ENCODE measurements around the gene CYP4F8.
"Not testable (repeated sequence)": the region's sequence is repeated elsewhere in the genome, so short reads cannot be mapped to it uniquely, and the experiment has no call there.

Gene CYP4F8

DNA sequence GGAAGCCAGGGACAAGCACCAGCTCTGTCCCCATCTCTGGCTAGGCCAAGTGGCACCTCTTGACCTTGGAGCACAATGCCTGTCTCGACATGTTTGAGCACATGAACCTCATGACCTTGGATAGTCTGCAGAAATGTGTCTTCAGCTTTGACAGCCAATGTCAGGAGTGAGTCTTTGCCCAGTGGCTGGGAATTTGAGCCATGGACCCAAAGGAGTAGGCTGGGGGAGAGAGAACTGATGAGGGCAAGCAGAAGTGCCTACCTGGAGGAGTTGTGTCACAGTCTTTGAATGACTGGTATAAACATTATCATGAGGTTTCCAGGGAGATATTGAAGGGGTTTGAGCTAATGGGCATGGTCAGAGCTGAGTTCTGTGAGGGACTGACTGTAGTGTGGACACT, 51.2 kb downstream of the CYP4F8 start:
- DNase-seq (ENCODE audit: low spot score in 2 of 2) (no peak), ATAC-seq (replicated peaks; ENCODE audit: extremely low read depth, poor library complexity, severe bottlenecking) (no peak)
- Mint-ChIP-seq H3K4me1 (no peaks in the 10 kb centered on the region), H3K9me3 (no peaks in the 10 kb centered on the region), H3K4me3 (no peak overlapping the region), H3K27me3 (peaks cover 28% of the 10 kb centered on the region), H3K36me3 (ENCODE audit: insufficient read depth) (no peaks in the 10 kb centered on the region), H3K27ac (ENCODE audit: low read depth) (no peak overlapping the region)

DNA sequence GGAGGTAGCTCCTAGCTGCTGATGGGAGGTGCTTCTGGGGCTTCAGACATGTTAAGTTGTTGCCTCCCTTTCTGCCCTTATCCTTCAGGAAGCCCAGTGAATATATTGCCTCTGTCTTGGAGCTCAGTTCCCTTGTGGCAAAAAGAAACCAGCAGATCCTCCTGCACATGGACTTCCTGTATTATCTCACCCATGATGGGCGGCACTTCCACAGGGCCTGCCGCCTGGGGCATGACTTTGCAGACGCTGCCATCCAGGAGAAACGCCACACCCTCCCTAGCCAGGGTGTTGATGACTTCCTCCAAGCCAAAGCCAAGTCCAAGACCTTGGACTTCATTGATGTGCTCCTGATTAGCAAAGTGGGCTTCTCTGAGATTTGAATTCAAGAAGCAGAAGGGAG, 51.9 kb downstream of the CYP4F8 start:
- ATAC-seq (replicated peaks; ENCODE audit: extremely low read depth, poor library complexity, severe bottlenecking): no peak

DNA sequence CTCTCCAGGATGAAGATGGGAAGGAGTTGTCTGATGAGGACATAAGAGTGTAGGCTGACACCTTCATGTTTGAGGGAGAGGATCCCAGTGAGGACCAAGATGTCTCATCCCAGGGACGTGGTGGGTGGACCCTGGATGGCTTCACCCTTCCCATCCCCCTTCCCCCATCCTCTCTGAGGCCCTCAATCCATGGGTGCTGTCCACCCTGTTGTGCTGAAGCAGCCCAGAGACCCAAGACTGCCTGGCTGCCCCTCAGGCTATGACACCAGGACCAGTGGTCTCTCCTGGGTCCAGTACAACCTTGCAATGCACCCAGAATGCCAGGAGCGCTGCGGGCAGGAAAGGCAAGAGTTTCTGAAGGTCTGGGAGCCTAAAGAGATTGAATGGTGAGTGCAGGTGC, 54.4 kb downstream of the CYP4F8 start:
- Mint-ChIP-seq H3K4me3 (no peak overlapping the region), H3K4me1 (peaks cover 10% of the 10 kb centered on the region), H3K9me3 (no peaks in the 10 kb centered on the region), H3K36me3 (ENCODE audit: insufficient read depth) (no peaks in the 10 kb centered on the region), H3K27ac (ENCODE audit: low read depth) (no peak overlapping the region), H3K27me3 (no peaks in the 10 kb centered on the region)
- ATAC-seq (replicated peaks; ENCODE audit: extremely low read depth, poor library complexity, severe bottlenecking) (no peak), DNase-seq (ENCODE audit: low spot score in 2 of 2) (no peak)

More for the DNA sequence above, 51.9 kb downstream of the CYP4F8 start:
- DNase-seq (ENCODE audit: low spot score in 2 of 2): no peak
- no peak overlapping the region for H3K4me3 Mint-ChIP-seq
- H3K27me3 Mint-ChIP-seq: peaks cover 21% of the 10 kb centered on the region
- H3K36me3 Mint-ChIP-seq (ENCODE audit: insufficient read depth): no peaks in the 10 kb centered on the region
- H3K9me3 Mint-ChIP-seq: no peaks in the 10 kb centered on the region
- no peaks in the 10 kb centered on the region for H3K4me1 Mint-ChIP-seq
- H3K27ac Mint-ChIP-seq (ENCODE audit: low read depth): no peak overlapping the region

DNA sequence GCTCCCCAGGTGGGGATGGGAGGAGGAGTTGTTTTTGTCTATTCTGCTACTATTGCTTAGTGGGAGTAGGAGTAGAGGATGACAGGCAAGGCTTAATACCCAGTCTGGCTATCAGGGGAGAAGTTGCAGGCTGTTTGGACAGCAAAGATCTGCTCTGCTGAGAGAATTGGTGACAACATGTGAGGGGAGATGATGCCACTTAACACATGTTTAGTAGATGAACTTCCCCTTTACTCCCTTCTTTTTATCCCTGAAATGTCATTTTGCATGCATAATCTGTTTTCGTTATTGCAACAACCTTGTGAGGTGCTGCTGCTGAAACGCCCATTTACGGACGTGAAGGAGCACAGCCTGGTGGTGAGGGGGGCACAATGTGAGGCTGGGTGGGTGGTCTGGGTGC, 54.9 kb downstream of the CYP4F8 start:
- ATAC-seq (replicated peaks; ENCODE audit: extremely low read depth, poor library complexity, severe bottlenecking): no peak
- Mint-ChIP-seq H3K27ac (ENCODE audit: low read depth) (no peak overlapping the region), H3K27me3 (no peaks in the 10 kb centered on the region), H3K4me1 (peaks cover 10% of the 10 kb centered on the region), H3K4me3 (no peak overlapping the region), H3K9me3 (no peaks in the 10 kb centered on the region), H3K36me3 (ENCODE audit: insufficient read depth) (no peaks in the 10 kb centered on the region)
- DNase-seq (ENCODE audit: low spot score in 2 of 2): no peak

DNA sequence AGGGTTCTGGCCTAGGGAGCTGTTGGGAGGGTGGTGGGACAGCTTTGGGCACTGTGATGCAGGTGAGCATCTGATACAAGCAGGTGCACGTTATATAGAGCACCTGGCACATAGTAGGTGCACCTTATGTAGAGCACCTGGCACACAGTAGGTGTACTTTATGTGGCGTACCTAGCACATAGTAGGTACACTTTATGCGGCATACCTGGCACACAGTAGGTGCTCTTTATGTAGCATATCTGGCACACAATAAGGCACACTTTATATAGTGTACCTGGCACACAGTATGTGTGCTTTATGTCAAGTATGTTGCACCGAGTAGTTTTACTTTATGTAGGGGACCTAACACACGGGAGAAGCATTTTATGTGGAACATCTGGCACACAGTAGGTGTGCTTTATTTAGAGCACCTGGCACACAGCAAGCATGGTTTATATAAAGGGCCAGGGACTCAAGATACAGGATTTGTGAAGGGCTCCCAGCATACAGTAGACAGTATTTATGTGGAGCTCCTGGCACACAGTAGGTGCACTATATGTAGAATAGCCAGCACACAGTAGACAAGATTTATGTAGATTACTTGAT, 56.3 kb downstream of the CYP4F8 start:
- no peak overlapping the region for H3K27ac Mint-ChIP-seq (ENCODE audit: low read depth)
- H3K4me1 Mint-ChIP-seq: peaks cover 10% of the 10 kb centered on the region
- no peaks in the 10 kb centered on the region for H3K9me3 Mint-ChIP-seq
- H3K36me3 Mint-ChIP-seq (ENCODE audit: insufficient read depth): peaks cover 2% of the 10 kb centered on the region
- H3K4me3 Mint-ChIP-seq: no peak overlapping the region
- no peaks in the 10 kb centered on the region for H3K27me3 Mint-ChIP-seq
- ATAC-seq (replicated peaks; ENCODE audit: extremely low read depth, poor library complexity, severe bottlenecking) (no peak), DNase-seq (ENCODE audit: low spot score in 2 of 2) (no peak)

DNA sequence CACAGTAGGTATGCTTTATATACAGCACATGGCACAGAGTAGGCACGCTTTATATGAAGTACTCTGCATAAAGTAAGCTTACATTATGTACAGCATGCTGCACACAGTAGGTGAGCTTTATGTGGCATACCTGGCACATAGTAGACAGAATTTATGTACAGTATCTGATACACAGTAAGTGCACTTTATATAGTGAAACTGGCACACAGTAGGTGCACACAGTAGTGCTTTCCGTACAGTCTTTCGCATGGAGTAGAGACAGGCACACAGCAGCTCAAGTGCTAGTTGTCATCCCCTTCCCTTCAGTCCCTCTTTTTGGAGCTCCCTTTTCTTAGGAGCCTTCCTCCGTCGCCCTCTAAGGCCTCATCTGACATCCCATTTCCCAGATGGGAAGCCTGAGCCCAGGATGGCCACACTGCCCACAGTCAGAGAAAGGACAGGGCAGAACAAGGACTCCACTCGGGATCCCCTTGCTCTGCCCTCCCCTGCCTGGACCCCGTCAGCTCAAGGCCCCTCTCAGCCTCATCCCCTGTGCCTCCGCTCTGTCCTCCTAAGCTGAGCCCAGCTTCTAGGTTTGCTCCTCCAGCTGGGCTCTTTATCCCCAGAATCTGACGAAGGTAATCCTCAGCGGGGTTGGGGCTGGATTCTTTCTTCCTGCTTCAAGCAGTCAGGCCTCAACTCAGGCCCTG, 57.0 kb downstream of the CYP4F8 start:
- Mint-ChIP-seq H3K27me3 (no peaks in the 10 kb centered on the region), H3K9me3 (no peaks in the 10 kb centered on the region), H3K27ac (ENCODE audit: low read depth) (peak overlapping the region; percentile 26), H3K4me1 (peaks cover 10% of the 10 kb centered on the region), H3K4me3 (no peak overlapping the region), H3K36me3 (ENCODE audit: insufficient read depth) (peaks cover 2% of the 10 kb centered on the region)
- DNase-seq (ENCODE audit: low spot score in 2 of 2) (no peak), ATAC-seq (replicated peaks; ENCODE audit: extremely low read depth, poor library complexity, severe bottlenecking) (no peak)

DNA sequence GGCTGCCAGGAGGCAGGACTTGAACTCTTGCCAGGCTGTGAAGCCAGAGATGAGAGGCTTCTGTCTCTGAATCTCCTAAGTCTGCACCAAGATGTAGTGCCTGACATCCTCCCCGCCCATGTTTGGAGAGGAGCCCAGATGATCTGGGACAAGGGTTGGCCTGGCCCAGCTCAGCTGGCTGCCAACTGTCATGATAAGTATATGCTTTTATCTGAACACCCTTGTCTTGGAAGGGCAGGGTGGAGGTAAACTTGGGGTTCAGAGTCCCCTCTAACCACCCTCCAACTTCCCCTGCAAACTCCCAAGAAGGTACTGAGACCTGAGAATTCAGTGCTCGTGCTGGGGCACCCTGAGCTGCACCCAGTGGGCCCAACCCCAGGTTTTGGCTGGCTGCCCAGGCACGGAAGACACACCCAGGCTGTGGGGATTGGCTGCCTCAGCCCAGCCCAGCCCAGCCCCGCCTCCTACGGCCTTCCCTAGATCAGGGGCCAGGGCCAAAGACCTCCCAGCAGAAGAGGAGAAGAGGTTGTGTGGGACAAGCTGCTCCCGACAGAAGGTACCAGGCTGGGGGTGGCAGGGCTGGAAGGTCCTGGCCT, 57.7 kb downstream of the CYP4F8 start, which contains the start of gene CYP4F12:
Gene CYP4F12 (plus strand): TSS at position 508 of the 596 bp plus-strand sequence. CDS start 443 bp downstream, outside the sequence.
- peak; percentile 47 for ATAC-seq (replicated peaks; ENCODE audit: extremely low read depth, poor library complexity, severe bottlenecking)
- Mint-ChIP-seq H3K27ac (ENCODE audit: low read depth) (peak within 1 kb of the TSS; percentile 26), H3K36me3 (ENCODE audit: insufficient read depth) (peaks cover 2% of the 10 kb centered on the region), H3K9me3 (peaks cover 4% of the 10 kb centered on the region), H3K27me3 (no peaks in the 10 kb centered on the region), H3K4me3 (no peak within 1 kb of the TSS), H3K4me1 (peaks cover 11% of the 10 kb centered on the region)
- no peak for DNase-seq (ENCODE audit: low spot score in 2 of 2)

DNA sequence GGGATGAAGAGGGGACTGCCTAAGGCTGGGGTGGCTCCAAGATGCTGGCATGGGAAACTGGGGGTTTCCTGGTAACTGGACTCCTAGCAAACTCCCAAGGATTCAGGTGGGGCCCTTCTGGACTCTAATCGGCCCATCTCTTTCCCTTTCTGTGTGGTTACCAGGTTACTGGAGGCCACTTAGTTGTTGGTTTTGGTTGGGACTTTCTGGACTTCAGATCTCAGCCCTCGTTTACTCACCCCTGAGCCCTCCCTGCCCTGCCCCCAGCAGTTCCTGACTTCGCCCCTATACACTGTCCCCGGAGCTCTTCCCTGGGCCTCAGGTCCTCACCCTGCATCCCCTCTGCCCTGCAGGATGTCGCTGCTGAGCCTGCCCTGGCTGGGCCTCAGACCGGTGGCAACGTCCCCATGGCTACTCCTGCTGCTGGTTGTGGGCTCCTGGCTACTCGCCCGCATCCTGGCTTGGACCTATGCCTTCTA, 58.2 kb downstream of the CYP4F8 start:
- Mint-ChIP-seq H3K36me3 (ENCODE audit: insufficient read depth) (peaks cover 2% of the 10 kb centered on the region), H3K27ac (ENCODE audit: low read depth) (peak overlapping the region; percentile 26), H3K4me3 (no peak overlapping the region), H3K4me1 (peaks cover 17% of the 10 kb centered on the region), H3K9me3 (peaks cover 9% of the 10 kb centered on the region), H3K27me3 (no peaks in the 10 kb centered on the region)
- DNase-seq (ENCODE audit: low spot score in 2 of 2): no peak
- ATAC-seq (replicated peaks; ENCODE audit: extremely low read depth, poor library complexity, severe bottlenecking): peak; percentile 75

DNA sequence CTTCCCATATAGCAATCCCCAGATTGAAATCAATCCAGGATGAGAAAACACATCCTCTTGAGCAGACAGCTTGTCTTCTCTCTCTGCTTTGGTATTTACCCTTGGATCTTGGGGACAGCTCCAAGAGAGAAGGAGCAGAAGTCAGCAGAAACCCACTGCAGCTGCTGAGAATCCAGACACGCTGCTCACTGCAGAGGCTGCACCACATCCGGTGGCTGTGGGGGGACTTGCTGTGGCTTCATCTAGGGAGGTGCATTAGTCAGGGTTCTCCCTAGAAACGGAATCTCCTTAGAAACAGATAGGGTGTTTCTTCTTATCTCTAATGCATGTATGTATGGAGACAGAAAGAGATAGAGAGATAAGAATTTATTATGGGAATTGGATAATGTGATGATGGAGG, 60.5 kb downstream of the CYP4F8 start:
- Mint-ChIP-seq H3K27me3 (peaks cover 7% of the 10 kb centered on the region), H3K36me3 (ENCODE audit: insufficient read depth) (peaks cover 4% of the 10 kb centered on the region), H3K4me3 (no peak overlapping the region), H3K4me1 (peaks cover 17% of the 10 kb centered on the region), H3K27ac (ENCODE audit: low read depth) (no peak overlapping the region), H3K9me3 (peaks cover 9% of the 10 kb centered on the region)
- ATAC-seq (replicated peaks; ENCODE audit: extremely low read depth, poor library complexity, severe bottlenecking) (no peak), DNase-seq (ENCODE audit: low spot score in 2 of 2) (no peak)

DNA sequence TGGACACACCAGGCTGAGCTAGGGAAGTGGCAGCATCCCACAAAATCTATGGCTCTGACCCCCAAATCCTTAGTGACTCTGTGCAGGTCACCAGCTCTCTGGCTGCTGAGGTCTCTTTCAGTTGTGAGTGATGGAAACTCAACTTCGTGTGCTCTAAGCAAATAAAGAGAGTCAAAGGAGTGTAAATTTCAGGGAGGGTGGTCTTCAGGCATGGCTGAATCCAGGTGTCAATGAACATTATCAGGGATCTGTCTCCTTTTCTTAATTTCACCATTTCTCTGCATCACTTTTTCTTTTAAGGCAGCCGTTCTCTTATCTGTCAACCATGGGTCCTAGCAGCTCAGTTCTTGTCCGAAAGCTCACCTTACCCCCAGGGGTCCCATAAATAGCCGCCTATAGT, 64.1 kb downstream of the CYP4F8 start:
- Mint-ChIP-seq H3K27me3 (peaks cover 32% of the 10 kb centered on the region), H3K4me1 (peaks cover 7% of the 10 kb centered on the region), H3K4me3 (no peak overlapping the region), H3K27ac (ENCODE audit: low read depth) (no peak overlapping the region), H3K36me3 (ENCODE audit: insufficient read depth) (peaks cover 4% of the 10 kb centered on the region), H3K9me3 (peaks cover 9% of the 10 kb centered on the region)
- DNase-seq (ENCODE audit: low spot score in 2 of 2) (no peak), ATAC-seq (replicated peaks; ENCODE audit: extremely low read depth, poor library complexity, severe bottlenecking) (no peak)

DNA sequence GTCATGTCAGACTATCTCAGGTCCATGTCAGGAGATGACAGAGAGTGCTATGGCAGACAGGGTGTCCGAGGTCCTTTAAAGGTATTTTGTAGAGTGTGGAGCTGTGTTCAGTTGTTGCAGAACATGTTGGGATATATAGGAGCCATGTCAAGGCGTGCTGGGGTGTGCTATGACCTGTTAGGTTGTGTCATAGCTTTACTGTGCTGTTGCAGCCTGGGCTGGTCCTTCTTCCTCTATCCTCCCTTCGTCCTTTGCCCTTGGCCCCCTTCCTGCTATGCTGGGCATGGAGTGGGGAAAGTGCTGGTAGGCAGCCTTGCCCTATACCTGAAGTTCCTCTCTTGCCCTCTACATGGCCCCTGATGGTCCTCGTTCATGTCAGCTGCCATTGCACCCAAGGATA, 64.8 kb downstream of the CYP4F8 start:
- H3K9me3 Mint-ChIP-seq: not testable (repeated sequence)

More for the DNA sequence above, 64.8 kb downstream of the CYP4F8 start:
- peaks cover 39% of the 10 kb centered on the region for H3K27me3 Mint-ChIP-seq
- H3K4me1 Mint-ChIP-seq; DNase-seq (ENCODE audit: low spot score in 2 of 2); ATAC-seq (replicated peaks; ENCODE audit: extremely low read depth, poor library complexity, severe bottlenecking); H3K4me3 Mint-ChIP-seq; H3K27ac Mint-ChIP-seq (ENCODE audit: low read depth); H3K36me3 Mint-ChIP-seq (ENCODE audit: insufficient read depth): not testable (repeated sequence)

Measured in central memory CD8-positive, alpha-beta T cell (primary cell).